C4-2B (cell line): Measurements from ENCODE around the gene ZG16B.

Experiments used
- H3K27ac ChIP-seq: fragments of 450-650 bp; 2 replicates; pipeline ENCODE4 v1.5.1; 2017
- ZFX ChIP-seq: fragments of 450-650 bp; IDR thresholded peaks from 2 replicates; pipeline ENCODE4 v1.6.1; 2017
- TF ChIP-seq, protein P1 (sequence below): fragments of 450-650 bp; conservative IDR thresholded peaks from 2 replicates; pipeline ENCODE4 v1.5.1; 2017; ENCODE audit warnings: mild to moderate bottlenecking

ZG16B gene

DNA sequence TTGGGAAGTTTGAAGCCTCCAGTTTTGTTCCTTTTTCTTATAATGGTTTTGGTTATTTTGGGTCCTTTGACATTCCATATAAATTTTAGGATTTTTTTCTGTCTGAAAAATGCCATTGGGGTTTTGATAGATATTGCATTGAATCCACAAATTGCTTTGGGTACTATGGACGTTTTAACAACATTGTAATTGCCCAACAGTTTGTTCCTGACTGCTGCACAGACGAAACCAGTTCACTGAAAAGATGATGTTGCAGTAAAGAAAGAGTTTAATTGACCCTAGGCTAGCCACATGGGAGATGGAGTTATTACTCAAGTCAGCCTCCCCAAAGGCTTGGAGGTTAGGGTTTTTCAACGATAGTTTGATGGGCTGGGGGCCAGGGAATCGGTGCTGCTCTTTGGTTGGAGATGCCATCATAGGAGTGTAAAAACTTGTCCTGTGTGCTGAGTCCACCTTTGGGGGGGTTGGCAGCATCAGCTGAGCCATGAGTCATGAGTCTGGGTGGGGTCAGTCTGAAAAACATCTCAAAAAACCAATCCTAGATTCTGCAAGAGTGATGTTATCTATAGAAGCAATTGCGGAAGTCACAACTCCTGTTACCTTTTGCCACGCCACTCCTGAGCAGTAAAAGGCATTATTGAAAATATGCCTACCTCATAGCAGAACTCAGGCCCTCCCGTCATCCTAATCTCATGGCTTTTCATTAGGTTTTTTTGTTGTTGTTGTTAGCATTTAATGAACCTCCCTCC is 34.5 kb upstream of the ZG16B start:
- TF ChIP-seq, protein P1, sequence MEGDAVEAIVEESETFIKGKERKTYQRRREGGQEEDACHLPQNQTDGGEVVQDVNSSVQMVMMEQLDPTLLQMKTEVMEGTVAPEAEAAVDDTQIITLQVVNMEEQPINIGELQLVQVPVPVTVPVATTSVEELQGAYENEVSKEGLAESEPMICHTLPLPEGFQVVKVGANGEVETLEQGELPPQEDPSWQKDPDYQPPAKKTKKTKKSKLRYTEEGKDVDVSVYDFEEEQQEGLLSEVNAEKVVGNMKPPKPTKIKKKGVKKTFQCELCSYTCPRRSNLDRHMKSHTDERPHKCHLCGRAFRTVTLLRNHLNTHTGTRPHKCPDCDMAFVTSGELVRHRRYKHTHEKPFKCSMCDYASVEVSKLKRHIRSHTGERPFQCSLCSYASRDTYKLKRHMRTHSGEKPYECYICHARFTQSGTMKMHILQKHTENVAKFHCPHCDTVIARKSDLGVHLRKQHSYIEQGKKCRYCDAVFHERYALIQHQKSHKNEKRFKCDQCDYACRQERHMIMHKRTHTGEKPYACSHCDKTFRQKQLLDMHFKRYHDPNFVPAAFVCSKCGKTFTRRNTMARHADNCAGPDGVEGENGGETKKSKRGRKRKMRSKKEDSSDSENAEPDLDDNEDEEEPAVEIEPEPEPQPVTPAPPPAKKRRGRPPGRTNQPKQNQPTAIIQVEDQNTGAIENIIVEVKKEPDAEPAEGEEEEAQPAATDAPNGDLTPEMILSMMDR = no peak
- no peak for TF ChIP-seq ZFX

GRCh38 chr16:2798723-2799204 is 31.3 kb upstream of the ZG16B start:
- H3K27ac ChIP-seq = no peak overlapping the region
- TF ChIP-seq, protein P1 = no peak
- no peak for TF ChIP-seq ZFX

More for the DNA sequence above, 34.5 kb upstream of the ZG16B start:
- no peak overlapping the region for H3K27ac ChIP-seq

DNA sequence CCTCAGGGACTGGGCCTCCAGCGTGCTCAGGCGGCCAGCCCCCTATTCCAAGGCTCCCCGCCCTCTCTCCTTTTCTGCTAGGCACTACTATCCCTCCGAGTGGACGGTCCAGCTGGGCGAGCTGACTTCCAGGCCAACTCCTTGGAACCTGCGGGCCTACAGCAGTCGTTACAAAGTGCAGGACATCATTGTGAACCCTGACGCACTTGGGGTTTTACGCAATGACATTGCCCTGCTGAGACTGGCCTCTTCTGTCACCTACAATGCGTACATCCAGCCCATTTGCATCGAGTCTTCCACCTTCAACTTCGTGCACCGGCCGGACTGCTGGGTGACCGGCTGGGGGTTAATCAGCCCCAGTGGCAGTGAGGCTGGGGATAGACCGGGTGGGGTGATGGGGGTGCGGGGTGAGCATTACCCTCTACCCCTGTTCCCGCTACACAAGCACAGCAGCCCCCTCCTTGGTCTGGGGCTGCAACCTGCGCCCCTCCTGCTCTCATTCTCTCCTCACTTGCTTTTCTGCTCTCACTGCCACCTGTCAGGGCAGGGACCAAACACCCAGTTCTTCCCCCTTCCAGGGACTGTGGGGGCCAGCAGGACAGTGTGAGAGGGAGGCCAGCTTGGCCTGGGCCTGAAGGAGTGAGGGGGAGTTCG is 30.8 kb upstream of the ZG16B start:
- H3K27ac ChIP-seq = no peak overlapping the region
- TF ChIP-seq ZFX = no peak
- TF ChIP-seq, protein P1 = no peak

DNA sequence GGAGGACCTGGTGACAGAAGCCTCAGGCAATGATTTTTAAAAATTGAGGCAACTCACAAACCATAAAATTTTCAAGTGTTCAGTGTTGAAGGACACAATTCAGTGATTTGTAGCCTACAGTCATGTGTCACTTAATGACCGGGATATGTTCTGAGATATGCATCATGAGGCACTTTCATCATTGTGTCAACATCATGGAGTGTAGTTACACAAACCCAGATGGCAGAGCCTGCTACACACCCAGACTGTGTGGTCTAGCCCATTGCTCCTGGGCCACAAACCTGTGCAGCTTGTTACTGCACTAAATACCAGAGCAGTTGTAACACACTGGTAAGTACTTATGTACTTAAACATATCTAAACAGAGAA is 30.3 kb upstream of the ZG16B start:
- TF ChIP-seq, protein P1 = no peak
- TF ChIP-seq ZFX = no peak

GRCh38 chr16:2803545-2804195 is 26.4 kb upstream of the ZG16B start:
- no peak overlapping the region for H3K27ac ChIP-seq
- TF ChIP-seq, protein P1 = no peak
- no peak for TF ChIP-seq ZFX

More for the DNA sequence above, 30.3 kb upstream of the ZG16B start:
- H3K27ac ChIP-seq = no peak overlapping the region

- TF ChIP-seq, protein P1 = no peak
- no peak for TF ChIP-seq ZFX
These were observed 25.4 kb upstream of the ZG16B start for GRCh38 chr16:2804728-2805127.

GRCh38 chr16:2806286-2806685 is 23.8 kb upstream of the ZG16B start:
- no peak overlapping the region for H3K27ac ChIP-seq
- TF ChIP-seq ZFX = no peak
- TF ChIP-seq, protein P1 = no peak

More at GRCh38 chr16:2804728-2805127, 25.4 kb upstream of the ZG16B start:
- H3K27ac ChIP-seq = no peak overlapping the region
